ENCODE results near the gene CHMP2B.

GRCh38 chr3:87199628-87200027, 27.5 kb upstream of the CHMP2B start:
- no peak for TF ChIP-seq CTCF (conservative IDR thresholded peaks at IDR 0.05; ENCODE audit: low read depth, low read length)
- TF ChIP-seq EZH2 (IDR thresholded peaks at IDR 0.05; ENCODE audit: low read length, unreplicated experiment): no peak

Data from PC-3 (cell line).